Astrocyte (in vitro differentiated cells and primary cell): ENCODE data around the gene CCDC190. TPM values are rescaled to one million over a fixed set of nuclear protein-coding genes. Genes with fewer than 3 reads are reported as not detected.

Source experiments
- DNase-seq: peaks from one replicate; pipeline ENCODE4 v3.0.0-alpha.2; 2010; ENCODE audit warnings: low read depth
- FAIRE-seq: peaks from 2 replicates; lab custom pipeline; 2011; peaks lifted over from hg19 to GRCh38; lab: Jason Lieb, UNC
- H2AFZ ChIP-seq: 2 replicates; pipeline ENCODE4 v1.6.0; 2012; ENCODE audit warnings: low read depth, low read length, inconsistent platforms
- H3K27ac ChIP-seq: 2 replicates; pipeline ENCODE4 v1.5.1; 2011; ENCODE audit warnings: low read depth, low read length, inconsistent platforms
- H3K27me3 ChIP-seq: 2 replicates; pipeline ENCODE4 v1.6.0; 2011; ENCODE audit warnings: low read length, inconsistent platforms; ENCODE audit not compliant: insufficient read depth
- H3K36me3 ChIP-seq: 2 replicates; pipeline ENCODE4 v1.5.1; 2011; ENCODE audit warnings: low read length, inconsistent platforms; ENCODE audit not compliant: insufficient read depth
- H3K4me1 ChIP-seq: 2 replicates; pipeline ENCODE4 v1.5.1; 2011; ENCODE audit warnings: low read length, inconsistent platforms; ENCODE audit not compliant: insufficient read depth
- H3K4me2 ChIP-seq: 2 replicates; pipeline ENCODE4 v1.6.0; 2012; ENCODE audit warnings: low read length, inconsistent platforms
- H3K4me3 ChIP-seq: 2 replicates; pipeline ENCODE4 v1.5.1; 2011; ENCODE audit warnings: low read depth, mild to moderate bottlenecking, low read length, inconsistent platforms; ENCODE audit not compliant: insufficient read depth
- H3K79me2 ChIP-seq: 2 replicates; pipeline ENCODE4 v1.6.0; 2012; ENCODE audit warnings: mild to moderate bottlenecking, low read length, inconsistent platforms; ENCODE audit not compliant: insufficient read depth
- H3K9ac ChIP-seq: 2 replicates; pipeline ENCODE4 v1.6.0; 2012; ENCODE audit warnings: mild to moderate bottlenecking, low read length, inconsistent platforms
- H3K9me3 ChIP-seq: 2 replicates; pipeline ENCODE4 v1.5.1; 2012; ENCODE audit warnings: low read depth, mild to moderate bottlenecking, low read length, inconsistent platforms; ENCODE audit not compliant: insufficient read depth
- H4K20me1 ChIP-seq: 2 replicates; pipeline ENCODE4 v1.6.0; 2012; ENCODE audit warnings: low read length, inconsistent platforms; ENCODE audit not compliant: insufficient read depth
- H3K27ac Mint-ChIP-seq: one replicate; pipeline ENCODE4 v1.8.0; 2021; ENCODE audit warnings: mild to moderate bottlenecking, mixed read lengths; ENCODE audit not compliant: unreplicated experiment
- H3K27me3 Mint-ChIP-seq: one replicate; pipeline ENCODE4 v1.8.0; 2021; ENCODE audit warnings: low read depth, mixed read lengths; ENCODE audit not compliant: unreplicated experiment
- H3K36me3 Mint-ChIP-seq: one replicate; pipeline ENCODE4 v1.8.0; 2021; ENCODE audit warnings: low read depth, mixed read lengths; ENCODE audit not compliant: unreplicated experiment
- H3K4me1 Mint-ChIP-seq: one replicate; pipeline ENCODE4 v1.8.0; 2021; ENCODE audit warnings: low read depth, mixed read lengths; ENCODE audit not compliant: unreplicated experiment
- H3K4me3 Mint-ChIP-seq: one replicate; pipeline ENCODE4 v1.8.0; 2021; ENCODE audit warnings: mild to moderate bottlenecking, moderate library complexity, mixed read lengths; ENCODE audit not compliant: unreplicated experiment
- H3K9me3 Mint-ChIP-seq: one replicate; pipeline ENCODE4 v1.8.0; 2021; ENCODE audit warnings: mild to moderate bottlenecking, mixed read lengths; ENCODE audit not compliant: unreplicated experiment
- CTCF ChIP-seq: IDR thresholded peaks from 2 replicates; pipeline ENCODE4 v1.5.1; 2011; ENCODE audit warnings: low read depth, mild to moderate bottlenecking, inconsistent platforms, low read length, moderate library complexity; ENCODE audit not compliant: insufficient read depth
- EZH2 ChIP-seq: IDR thresholded peaks from 2 replicates; pipeline ENCODE4 v1.6.1; 2012; ENCODE audit warnings: mild to moderate bottlenecking, low read length, inconsistent platforms; ENCODE audit not compliant: insufficient read depth
- total RNA-seq: library from RNA; stranded (reverse); gene quantifications from 2 replicates; pipeline ENCODE4 v1.2.1, GENCODE V29; 2021

Gene CCDC190
- total RNA-seq, 1 donor from 2014 or later: not detected

GRCh38 chr1:162905174-162906158, 44.5 kb upstream of the CCDC190 start:
- Mint-ChIP-seq H3K27me3 (no peaks in the 10 kb centered on the region), H3K4me3 (no peak overlapping the region), H3K36me3 (no peaks in the 10 kb centered on the region), H3K9me3 (no peaks in the 10 kb centered on the region), H3K27ac (peak overlapping the region; percentile 59), H3K4me1 (peaks cover 32% of the 10 kb centered on the region)
- DNase-seq: peak; percentile 82
- FAIRE-seq: peak; percentile 93
- Histone ChIP-seq H3K79me2 (no peaks in the 10 kb centered on the region), H2AFZ (no peak overlapping the region), H3K4me3 (no peak overlapping the region), H3K27me3 (no peaks in the 10 kb centered on the region), H4K20me1 (no peaks in the 10 kb centered on the region), H3K27ac (peak overlapping the region; percentile 65), H3K9ac (peak overlapping the region; percentile 37), H3K4me2 (peak overlapping the region; percentile 58), H3K4me1 (peaks cover 53% of the 10 kb centered on the region), H3K36me3 (no peaks in the 10 kb centered on the region), H3K9me3 (no peaks in the 10 kb centered on the region)
- TF ChIP-seq CTCF (no peak), EZH2 (no peak)

GRCh38 chr1:162904579-162904978, 43.6 kb upstream of the CCDC190 start:
- Mint-ChIP-seq H3K27ac (no peak overlapping the region), H3K4me1 (peaks cover 36% of the 10 kb centered on the region), H3K36me3 (no peaks in the 10 kb centered on the region), H3K4me3 (no peak overlapping the region), H3K9me3 (no peaks in the 10 kb centered on the region), H3K27me3 (no peaks in the 10 kb centered on the region)
- FAIRE-seq: no peak
- no peak overlapping the region for H2AFZ ChIP-seq
- peaks cover 53% of the 10 kb centered on the region for H3K4me1 ChIP-seq
- H3K4me2 ChIP-seq: peak overlapping the region; percentile 58
- no peak overlapping the region for H3K27ac ChIP-seq
- H3K9me3 ChIP-seq: no peaks in the 10 kb centered on the region
- no peaks in the 10 kb centered on the region for H3K36me3 ChIP-seq
- peak overlapping the region; percentile 37 for H3K9ac ChIP-seq
- no peak overlapping the region for H3K4me3 ChIP-seq
- H3K27me3 ChIP-seq: no peaks in the 10 kb centered on the region
- no peaks in the 10 kb centered on the region for H3K79me2 ChIP-seq
- H4K20me1 ChIP-seq: no peaks in the 10 kb centered on the region
- TF ChIP-seq EZH2: no peak
- no peak for TF ChIP-seq CTCF
- DNase-seq: peak; percentile 86

GRCh38 chr1:162904023-162904422, 43.0 kb upstream of the CCDC190 start:
- Histone ChIP-seq H3K4me3 (no peak overlapping the region), H3K79me2 (no peaks in the 10 kb centered on the region), H3K27me3 (no peaks in the 10 kb centered on the region), H3K9me3 (no peaks in the 10 kb centered on the region), H2AFZ (no peak overlapping the region), H3K4me2 (no peak overlapping the region), H3K36me3 (no peaks in the 10 kb centered on the region), H3K9ac (no peak overlapping the region), H3K27ac (no peak overlapping the region), H4K20me1 (no peaks in the 10 kb centered on the region), H3K4me1 (peaks cover 54% of the 10 kb centered on the region)
- no peaks in the 10 kb centered on the region for H3K36me3 Mint-ChIP-seq
- H3K27ac Mint-ChIP-seq: no peak overlapping the region
- H3K9me3 Mint-ChIP-seq: no peaks in the 10 kb centered on the region
- H3K27me3 Mint-ChIP-seq: no peaks in the 10 kb centered on the region
- no peak overlapping the region for H3K4me3 Mint-ChIP-seq
- DNase-seq: no peak
- no peak for TF ChIP-seq EZH2
- no peak for TF ChIP-seq CTCF
- H3K4me1 Mint-ChIP-seq: peaks cover 38% of the 10 kb centered on the region
- no peak for FAIRE-seq
